GM18505 (cell line): ENCODE measurements around the gene TRA2B.

Source experiments
- ATAC-seq: cut with Tn5 transposase; IDR thresholded peaks from one replicate; pipeline ENCODE4 v1.9.1; 2021; ENCODE audit not compliant: unreplicated experiment
- POLR2A ChIP-seq: IDR thresholded peaks from 4 replicates; pipeline ENCODE4 v1.6.1; 2011; ENCODE audit warnings: borderline replicate concordance; ENCODE audit not compliant: insufficient read depth, insufficient read length; ENCODE audit errors: extremely low read depth

Gene TRA2B

DNA sequence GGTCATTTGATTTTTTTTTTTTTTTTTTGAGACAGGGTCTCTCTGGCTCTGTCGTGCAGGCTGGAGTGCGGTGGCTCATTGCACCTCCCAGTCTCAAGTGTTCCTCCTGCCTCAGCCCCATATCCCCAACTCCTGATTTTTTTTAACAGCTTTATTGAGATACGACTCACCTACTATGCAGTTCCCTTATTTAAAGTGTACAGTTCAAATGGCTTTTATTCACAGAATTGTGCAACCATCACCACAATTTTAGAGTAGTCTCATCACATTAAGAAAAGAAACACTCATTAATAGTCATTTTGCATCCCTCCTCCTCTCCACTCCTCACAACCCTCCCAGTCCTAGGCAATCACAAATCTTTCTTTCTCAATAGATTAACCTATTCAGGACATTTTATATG lies 1.9 kb upstream of the TRA2B start:
- no peak for TF ChIP-seq POLR2A
- ATAC-seq: no peak

DNA sequence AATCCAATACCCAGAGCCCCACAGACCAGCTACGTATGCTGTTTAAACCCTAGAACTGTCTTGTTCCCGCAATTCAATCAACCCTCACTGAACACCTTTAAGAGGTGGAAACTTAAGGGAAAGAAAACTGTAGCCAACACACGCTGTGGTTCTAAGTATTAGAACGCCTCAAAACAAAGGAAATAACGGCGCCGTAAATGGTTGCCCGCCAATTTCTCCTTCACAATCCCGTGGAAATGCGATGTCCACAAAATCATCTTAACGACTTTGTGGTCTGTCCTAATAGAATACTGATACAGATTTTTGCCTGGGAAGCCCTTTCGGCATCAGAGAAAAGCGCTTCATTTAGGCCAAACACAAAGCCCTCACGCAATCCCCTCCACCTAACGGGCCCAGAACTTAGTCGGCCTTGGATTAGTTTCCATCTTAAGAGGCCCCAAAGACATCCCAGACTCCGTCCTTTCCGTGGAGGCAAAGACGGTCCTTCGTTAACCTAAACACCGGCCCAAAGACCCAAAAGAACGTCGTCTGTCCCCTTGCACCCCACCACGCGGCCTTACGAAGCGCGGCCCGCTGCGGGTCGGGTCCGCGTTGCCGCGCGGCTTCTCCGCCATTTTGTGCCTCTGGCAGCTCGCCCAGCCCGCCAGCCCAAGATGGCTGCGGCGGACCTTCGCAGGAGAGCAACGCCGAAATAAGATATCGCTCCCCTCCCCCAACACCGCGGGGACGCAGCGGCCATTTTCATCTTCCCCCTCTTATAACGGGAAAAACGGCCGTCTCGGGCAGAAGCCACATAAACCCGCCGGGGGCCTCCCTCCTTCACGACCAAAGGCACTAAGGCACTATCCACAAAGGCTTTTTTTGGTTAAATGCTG lies 763 bp downstream of the TRA2B start:
- no peak for TF ChIP-seq POLR2A
- peak; percentile 38 for ATAC-seq

DNA sequence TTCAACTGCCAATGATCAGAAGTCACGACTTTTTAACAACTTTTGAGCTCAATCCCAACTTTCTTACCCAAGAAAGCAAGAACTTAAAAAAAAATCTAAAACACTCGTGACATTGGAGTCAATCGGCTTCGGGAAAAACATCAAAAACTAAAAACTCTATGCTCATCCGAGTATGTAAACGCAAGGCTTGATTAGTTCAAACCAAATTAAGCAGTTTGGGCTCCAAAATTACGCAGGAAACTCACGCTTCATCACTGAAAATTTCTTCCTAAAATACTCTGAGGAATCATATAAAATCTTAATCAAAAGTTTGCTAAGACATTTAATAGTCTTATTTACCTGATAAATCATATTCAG lies 1.6 kb downstream of the TRA2B start:
- no peak for ATAC-seq
- no peak for TF ChIP-seq POLR2A

DNA sequence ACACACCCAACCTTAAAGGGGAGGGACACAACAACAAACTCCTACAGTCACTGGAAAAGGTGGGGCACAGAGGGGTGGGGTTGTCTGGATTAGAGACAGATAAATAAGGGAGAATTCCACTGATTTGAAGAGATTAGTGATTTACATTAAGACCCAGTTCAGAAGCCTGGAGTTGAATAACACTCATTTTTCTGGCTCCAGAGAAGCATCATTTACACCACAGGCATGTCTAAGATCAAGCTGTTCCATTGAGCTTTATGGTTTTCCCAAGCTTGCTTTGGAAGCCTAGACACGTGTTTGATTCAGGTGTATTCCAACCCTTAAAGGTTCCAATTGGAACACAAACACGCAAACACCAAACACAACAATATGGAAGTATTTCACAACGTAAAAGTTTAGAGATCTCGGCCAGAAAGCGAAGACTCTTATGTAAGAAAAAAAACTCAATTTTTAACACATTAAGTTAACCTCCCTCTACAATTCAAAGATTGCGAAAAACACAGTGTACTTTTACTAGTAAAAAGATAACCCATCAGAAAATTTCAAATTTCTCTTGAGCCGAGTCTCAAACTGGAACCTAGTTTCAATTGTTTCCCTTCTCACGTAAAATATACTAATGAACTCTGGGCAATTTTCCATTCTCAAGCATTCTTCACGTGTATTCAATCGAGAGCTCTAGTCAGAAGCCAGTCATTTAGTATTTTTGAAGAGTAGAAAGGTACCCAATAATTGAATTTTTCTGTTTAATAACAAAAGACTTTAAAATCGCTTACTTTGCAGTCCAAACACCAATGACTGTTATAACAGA lies 2.1 kb downstream of the TRA2B start:
- peak; percentile 6 for TF ChIP-seq POLR2A
- ATAC-seq: no peak

DNA sequence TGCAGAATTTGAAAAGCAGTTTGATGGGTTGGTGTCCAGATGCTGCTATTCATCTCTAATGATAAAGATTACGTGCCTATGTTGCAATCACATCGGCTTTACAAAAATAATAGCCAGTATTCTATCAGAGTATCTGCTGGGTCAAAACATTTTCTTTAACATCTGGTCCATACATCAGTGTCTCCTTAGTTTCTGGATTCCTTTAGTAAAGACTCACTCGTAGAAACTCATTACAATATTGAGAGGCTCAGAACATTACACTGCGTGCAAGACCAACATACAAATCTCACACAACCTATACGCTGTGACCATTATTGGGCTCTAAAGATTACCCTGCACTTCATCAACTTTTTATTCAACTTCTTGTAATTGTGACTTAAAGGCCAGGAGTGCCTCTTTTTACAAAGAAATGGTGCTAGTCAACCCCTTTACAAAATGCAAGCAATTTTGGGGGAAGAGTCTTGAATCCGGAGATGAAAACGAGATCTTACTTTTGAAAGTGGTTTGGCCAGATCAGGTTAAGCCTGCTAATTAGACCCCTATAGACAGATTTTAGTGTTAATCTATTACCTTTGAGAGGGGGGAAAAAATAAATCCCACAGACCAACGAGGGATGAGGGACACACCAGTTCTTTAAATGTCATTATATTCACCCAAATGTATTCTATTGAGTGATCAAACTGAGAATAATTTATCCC lies 2.9 kb downstream of the TRA2B start:
- ATAC-seq: no peak
- no peak for TF ChIP-seq POLR2A

DNA sequence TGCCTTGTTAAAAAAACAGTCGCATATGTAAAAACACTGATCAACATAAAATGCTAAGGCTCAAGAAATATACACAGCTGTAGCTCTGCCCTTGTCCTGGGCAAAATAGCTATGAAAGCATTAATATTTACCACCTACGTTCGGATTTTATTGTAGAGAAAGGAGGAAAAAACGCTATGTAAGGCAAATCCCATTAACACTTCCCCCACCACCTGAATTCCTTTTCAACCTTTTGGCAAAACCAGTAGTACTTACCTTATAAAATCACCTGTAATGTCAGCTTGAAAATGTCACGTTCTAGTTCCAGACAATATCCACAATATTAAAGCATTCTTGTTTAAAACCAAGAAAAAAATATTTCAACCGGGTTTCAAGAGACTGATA lies 3.6 kb downstream of the TRA2B start:
- ATAC-seq: no peak
- no peak for TF ChIP-seq POLR2A

DNA sequence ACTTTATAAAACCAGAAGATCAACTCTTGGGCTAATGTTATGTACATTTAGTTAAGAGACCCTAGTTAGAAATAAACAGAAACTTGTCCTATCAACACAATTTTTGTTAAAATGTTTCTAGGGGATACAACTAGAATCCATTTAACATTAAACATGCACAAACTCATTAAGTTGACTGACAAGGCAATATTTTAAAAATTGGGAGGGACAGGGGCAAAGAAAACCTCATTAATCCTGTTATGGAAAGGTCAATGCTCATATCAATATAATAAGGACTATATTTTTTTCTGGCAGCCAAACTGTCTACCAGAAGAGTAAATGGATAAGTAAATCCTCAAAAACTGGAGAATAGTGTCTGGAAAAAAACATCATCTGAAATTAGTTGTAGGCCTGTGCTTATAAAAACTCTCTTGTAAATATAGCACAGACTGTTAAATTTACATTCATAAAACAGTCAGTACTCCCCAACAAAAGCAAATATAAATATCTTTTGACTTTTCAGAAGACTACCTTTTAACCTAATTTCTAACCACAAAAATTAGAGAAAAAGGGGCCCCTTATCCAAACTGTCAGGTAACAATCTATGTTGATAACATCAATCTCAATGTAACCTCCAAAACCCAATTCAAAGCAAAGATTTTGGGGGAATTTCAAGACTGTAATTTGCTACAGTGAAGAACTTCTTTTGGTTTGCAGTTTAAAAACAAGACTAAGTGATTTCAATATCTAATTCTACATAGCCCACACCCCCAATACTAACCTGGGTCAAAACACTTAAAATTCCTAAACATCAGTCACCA lies 4.2 kb downstream of the TRA2B start:
- no peak for ATAC-seq

DNA sequence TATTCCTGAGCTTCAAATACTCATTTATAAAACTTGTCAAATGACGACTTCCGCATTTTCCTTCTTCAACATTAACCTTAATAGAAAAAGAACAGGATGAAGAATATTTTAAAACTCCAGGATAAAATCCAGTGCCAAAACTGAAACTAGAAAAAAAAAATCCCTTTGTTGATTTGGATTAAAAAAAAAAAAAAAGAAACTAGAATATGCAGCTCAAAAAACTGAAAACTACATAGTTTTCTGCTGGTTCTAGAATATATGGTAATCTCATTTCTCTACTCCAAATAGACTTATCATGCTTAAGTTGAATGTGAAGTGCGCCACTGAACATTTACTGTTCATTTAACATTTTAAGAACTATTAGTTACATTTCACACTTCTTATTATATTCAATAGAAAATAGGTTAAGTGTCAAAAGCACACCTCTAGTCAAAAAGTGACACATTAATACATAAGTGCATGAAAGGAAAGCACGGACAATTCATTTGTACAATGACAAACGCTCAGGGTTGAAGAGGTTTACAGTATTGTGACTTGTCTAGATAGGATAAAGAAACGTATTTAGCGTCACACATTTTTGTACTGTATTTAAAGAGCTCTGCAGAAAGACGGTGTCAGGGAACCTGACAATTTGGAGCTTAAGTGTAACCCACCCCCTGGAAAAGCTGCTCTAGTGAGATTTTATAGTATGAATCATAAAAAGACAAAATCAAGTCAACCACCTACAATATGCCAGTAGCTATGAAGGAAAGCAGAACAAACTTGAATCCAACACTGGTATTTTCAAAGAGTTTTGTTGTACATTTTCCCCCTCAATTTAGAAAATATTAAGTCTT lies 5.8 kb downstream of the TRA2B start:
- no peak for TF ChIP-seq POLR2A
- ATAC-seq: no peak

More for the DNA sequence above, 4.2 kb downstream of the TRA2B start:
- no peak for TF ChIP-seq POLR2A

DNA sequence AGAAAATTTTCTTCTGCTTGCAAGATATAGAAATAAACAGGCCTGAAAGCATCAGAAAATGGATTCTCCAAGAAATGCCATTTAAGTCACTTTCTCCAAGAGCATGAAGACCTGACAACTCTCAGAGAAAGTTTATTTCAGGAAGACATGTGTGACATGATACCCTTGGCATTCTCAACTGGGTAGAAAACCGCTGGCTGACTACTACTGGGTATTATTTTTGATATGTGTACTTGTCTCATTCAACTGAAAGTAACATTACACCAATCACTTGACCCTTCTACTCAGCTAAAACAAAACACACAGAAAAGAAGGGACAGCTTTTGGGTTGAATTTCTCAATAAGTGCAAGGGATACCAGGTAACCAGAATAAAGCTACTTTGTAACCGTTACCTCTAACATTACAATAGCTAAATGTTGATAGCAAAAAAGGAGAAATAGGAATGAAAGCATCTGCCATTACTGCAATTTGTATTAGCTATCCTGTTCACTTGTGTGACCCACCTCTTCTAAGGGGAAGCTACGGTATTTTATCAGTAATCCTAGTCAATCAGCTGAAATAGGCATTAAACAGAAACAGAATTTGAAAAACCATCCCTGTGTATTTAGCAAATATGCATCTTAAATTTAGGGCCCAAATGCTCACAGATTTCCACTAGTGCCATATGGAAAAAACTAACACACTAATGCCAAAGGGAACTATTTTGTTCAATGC lies 7.3 kb downstream of the TRA2B start:
- no peak for TF ChIP-seq POLR2A
- ATAC-seq: no peak

DNA sequence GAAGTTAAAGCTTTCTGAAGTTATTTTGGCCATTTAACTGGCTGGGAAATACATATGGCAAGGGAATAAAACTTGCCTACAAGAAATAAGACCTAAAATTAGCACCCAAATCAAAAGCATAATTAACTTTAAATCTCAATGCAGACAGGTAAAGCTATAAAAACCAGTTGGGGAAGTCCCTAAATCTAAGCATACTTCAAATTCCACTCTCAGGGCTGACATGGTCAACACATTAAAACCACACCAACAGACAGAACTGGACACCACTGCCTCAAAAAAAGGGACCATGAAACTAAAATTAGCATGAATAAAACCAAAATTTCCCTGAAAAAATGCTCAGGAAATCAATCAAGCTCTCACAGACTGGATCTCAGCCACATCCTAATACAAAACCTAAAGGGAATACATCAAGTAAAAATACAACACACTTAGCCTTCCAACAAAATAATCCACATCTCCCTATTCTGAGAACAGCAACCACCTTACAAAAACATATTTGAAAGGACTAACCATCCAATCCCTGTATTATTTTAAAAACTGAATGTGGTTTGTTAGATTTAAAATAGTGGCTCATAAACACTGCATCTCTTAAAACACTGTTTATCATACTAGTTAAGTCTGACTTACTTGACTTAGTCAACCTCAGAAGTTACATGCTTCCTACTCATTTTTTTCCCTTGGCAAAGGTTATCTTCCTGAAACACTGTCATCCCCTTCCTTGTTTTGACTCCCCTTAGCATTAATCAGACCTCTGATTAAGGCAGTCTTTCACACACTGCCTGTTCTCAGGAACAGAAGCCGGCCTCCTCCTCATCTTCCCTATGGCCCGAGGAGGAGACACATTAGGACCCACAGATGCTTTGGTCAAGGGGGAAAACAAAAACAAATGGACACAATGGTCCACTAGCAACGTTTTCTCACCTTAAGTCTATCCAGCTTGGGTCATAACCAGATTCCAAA lies 8.3 kb downstream of the TRA2B start:
- ATAC-seq: no peak
- no peak for TF ChIP-seq POLR2A
